NCI-H1417 treated with DMSO at 0.1 percent for 48 hours (cell line): Measurements from ENCODE around the gene RPL38.

Source experiments
- DNase-seq: peaks from one replicate; lab custom pipeline; 2025; lab: John Stamatoyannopoulos, UW

Gene RPL38

DNA sequence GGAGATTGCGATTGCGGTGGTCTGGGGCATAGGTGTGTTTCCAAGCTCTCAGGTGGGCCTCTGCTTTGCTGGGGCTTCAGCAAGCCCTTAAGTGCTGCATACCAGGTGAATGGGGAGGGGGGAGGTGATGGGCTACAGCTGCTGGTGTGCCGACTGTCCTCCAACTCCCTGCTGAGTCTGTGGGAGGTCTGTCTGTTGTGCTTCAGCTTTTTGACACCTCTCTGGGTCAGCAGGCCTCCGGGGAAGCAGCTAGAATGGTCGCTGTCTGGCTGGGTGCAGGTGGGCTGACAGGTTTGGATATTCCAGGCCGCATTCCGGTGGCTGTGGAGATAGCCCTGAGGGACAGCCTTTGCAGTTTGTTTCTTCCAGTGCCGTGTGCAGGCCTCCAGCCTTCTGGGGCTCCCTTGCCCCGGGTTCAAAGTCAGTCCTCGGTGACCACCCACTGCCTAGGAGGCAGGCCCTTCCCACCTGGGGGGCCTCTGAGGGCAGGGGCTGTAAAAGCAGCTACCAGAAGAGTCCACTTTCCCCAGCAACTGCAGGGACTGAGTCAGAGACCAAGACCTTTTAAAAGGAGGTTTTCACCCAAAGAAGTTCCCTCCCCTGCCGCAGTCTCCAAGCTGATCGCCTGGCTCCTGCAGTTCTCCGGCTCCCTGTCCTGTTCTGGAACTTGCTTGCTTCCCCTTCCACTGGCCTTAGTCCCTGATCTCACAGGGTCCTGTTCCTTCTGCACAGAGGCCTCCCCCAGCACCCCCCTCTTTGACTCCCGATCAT, 7.8 kb downstream of the RPL38 start:
- DNase-seq, result no peak

DNA sequence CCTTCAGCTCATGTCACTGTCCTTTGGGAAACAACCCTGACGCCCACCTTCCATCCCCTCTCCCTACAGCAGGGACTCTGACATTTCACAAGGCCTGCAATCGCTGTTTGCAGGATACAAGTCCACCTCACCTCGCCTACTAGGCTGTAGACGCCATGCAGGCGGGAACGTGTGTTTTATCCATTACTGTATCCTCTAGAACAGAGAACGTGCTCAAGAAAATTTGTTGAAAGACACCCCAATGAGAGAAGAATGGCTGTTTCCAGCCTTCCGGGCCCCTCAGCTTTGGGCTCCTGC, 8.4 kb downstream of the RPL38 start:
- no peak for DNase-seq

DNA sequence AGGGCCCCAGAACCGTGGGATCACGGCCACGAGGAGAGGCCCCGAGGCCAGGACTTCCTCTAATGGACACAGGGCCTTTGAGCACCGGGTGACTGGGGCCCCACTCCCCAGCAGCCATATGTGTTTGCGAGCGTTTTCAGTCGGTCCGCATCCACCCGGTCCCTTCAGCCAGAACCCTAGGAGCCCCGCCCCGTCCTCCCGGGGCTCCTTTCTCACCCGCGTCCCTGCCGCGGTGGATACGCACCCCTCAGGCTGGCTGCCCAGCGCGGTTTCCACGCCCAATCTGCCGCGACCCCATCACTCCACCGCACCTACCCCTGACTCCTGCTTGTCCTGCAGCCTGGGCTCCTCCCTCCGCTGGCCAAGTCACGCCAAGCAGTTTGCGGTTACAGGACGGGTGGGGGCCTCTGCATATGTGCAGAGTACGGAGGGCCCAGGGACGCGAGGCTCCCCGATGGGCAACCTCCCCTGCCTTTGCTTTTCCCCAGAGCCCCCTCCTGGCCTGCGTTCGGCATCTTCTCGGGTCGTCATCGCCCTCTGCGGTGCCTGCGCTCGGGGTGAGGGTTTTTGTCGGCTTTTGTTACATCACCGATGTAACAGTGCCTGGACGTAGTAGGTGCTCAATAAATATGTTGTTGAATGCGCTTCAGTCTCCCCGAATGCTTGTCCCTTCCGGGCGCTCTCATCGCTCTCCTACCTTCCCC, 8.9 kb downstream of the RPL38 start:
- DNase-seq, result no peak

DNA sequence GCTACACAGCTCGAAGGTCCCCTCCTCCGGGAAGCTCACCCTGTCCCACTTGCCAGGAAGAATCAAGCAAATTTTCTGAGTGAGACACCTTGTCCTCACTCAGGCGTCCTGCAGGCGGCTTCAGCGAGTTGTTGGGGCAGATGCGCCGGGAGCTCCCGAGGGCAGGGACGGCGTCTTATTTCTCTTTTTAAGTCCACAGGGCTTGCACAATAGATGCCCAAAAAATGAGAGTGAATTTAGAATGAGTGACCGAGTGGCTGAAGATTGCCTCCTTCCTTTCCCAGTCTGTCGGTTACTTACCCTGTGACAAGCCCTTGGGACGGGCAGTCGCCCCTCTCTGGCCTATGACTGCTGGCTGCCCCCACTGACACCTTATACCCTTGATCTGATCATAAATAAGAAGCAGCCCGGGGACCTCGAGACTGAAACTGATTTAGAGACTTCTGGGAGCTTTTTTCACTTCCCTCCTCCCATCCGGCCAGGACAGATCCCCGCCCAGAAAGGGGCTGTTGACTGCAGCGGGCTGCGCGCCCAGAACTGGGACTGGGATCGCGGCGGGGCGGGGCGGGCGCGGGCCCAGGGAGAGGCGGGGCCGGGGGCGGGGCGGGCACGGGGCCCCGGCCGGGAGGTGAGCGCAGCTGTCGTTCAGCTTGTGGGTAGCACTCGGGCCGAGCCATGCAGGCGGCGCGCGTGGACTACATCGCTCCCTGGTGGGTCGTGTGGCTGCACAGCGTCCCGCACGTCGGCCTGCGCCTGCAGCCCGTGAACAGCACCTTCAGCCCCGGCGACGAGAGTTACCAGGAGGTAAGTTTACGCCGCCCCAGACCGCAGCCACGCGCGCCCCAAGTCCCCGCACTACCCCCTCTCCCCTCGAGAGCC, 9.7 kb downstream of the RPL38 start, which contains the start of gene TTYH2:
Gene TTYH2, plus strand, starts transcription at position 659 of the 879 bp plus-strand sequence. Its CDS starts 17 bp downstream, at position 676.
- no peak for DNase-seq

DNA sequence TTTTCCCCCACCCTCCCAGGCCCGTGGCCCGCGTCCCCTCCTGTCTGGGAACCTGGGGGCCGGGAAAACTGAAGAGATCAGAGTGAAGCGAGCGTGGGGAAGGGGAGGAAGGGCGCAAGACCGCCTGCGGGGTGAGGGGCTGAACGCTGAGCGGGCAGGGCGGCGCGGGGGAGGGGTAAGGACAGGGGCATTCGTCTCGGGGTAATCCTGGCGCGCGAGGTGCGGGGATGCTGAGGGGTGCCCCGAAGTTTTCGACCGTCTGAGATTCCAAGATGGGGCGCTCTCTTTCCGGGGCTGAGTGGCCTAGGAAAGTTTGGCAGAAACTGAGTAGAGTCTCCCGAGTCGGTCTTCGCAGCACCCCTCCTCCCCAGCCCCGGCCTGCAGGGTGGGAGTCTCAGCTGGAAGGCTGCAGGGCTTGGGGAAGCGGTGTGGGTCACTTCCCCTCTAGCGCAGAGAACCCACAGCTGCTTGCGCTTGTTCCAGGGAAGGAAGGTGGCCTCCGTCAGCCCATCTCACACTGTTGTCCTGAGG, 10.4 kb downstream of the RPL38 start:
- DNase-seq, result no peak

DNA sequence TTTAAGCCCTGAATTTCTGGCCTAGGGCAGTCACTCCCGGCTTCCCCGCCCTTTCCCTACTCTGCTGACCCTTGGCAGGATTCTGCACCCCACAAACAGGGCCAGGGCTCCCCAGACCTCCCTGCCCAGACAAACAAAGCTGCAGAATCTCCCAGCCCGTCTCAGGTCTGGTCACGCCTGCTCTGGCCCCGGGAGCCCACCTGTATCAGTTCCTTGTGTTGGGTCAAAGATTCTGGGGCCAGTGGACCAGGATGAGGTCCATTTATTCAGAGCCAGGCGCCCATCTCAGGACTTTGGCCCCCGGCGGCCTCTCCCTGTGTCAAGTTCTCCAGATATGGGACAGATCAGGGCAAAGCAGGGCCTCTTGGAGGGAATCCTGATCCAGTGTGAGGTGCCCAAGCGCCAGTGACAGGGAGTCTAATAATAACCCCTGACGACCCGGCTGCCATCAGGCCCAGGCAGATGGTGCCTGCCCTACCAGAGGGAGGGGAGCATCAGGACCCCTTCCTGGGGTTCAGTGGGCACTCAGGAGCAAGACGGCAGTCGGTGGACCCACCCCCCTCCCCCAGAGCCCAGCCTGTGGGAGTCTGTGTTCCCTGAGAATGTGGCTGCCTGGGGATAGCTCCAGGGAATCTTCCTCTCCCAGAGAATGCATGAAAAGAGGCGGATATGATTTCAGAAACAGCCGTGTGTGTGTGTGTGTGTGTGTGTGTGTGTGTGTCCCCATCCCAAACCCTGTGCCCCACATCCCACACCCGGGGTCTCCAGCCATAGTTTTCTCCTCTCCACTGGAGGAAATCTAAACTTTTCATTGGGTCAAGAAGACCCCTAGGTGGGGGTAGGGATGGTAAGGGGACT, 11.2 kb downstream of the RPL38 start:
- no peak for DNase-seq

DNA sequence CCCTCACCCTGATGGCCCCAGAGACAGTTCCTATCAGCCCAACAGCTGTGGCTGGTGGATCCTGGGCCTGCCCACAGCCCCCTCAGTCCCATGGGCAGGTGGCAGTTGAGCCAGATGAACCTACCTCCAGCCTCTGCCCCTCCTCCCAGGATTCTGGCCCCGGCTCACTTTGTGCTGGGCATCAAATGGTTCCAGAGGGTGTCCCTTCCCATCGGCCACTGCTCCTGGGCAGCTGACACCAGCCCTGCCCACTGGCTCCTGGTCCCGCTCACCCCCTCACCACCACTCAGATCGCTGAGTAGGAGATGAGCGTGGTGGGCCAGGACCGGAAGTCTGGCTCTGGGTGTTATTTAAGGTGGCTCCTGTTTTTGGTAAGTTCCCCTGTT, 11.9 kb downstream of the RPL38 start:
- DNase-seq, result no peak

DNA sequence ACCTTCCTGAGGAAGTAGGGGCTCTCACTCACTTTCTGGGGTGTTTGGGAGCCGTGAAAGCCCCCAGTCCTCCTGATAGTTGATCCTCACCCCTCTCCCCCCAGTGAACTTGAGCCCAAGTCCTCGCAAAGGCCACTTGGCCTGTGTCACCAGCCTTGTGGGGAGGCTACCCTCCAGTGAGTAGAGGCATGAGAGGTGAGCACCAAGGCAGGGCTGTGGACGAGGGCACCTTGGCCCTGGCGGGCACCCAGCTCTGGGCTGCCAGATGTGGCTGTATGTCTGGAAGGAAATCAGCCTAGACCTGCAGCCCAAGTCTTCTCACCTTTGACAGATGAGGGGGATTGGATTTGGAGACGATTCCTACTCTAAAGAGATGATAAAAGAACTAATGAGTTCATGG, 13.0 kb downstream of the RPL38 start:
- DNase-seq, result no peak

DNA sequence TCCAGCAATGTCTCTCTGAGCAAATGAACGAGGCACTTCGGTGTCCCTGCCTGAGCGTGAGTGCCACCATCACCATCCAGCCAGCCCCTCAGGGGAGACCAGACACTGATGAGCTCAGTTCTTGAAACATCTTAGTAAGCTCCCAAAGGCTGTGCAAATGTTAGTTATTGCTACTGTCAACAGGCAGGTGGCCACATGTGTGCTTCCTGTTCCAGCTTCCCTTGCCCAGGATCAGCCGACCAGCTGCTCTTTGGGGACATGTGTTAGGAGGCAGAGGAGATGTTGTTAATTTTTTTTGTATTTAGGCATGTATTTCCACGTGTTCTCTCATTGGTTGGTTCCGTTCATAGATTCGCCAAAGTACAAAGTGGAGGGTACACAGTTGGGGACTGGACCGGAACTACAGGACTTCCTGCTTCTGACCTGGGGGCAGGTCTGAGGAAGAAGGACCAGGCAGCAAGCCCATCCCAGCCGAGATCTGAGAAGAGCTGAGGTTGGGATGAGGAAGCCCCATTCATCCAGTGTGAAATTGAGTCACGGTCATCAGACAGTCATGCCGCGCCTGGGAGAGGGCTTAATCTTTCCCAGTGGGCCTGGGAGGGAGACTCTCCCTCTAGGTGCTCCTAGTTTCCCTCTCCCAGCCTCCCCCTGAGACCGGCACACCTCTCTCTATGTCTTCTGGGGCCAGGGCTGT, 13.7 kb downstream of the RPL38 start:
- no peak for DNase-seq

DNA sequence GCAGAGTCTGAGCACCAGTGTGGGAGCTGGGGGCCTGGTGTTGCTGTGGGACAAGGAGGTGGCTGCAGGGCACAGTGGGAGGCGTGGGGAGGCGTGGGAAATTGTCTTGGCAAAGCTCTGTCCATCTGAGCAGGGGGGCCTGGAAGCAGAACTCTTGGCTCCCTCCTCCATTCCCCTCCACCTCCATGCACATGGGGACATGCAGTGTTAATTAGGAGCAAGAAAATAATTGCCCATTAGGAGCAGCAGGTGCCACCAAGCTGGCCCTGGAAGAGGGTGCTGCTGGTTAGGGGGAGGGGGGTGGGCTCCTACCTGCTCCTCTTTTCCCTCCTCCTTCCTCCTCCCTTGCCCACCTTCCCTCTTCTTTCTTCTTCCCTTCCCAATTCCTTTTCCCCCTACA, 14.4 kb downstream of the RPL38 start:
- DNase-seq, result no peak

DNA sequence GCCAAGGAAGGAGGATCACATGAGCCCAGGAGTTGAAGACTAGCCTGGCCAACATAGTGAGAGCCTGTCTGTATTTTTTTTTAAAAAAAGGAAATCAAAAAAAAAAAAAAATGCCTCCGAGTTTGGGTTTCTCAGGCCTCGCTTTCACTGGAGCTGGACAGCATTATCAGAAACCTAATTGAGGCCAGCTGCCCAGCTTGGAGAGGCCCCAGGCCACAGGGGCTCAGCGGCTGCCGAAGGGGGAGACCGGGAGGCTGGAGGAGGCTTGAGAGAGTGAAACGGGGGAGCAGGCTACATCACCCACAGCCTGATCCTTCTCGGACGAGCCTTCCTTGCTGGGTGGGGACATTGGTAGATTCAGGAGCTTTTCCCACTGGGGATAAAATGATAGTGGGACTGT, 15.0 kb downstream of the RPL38 start:
- no peak for DNase-seq

DNA sequence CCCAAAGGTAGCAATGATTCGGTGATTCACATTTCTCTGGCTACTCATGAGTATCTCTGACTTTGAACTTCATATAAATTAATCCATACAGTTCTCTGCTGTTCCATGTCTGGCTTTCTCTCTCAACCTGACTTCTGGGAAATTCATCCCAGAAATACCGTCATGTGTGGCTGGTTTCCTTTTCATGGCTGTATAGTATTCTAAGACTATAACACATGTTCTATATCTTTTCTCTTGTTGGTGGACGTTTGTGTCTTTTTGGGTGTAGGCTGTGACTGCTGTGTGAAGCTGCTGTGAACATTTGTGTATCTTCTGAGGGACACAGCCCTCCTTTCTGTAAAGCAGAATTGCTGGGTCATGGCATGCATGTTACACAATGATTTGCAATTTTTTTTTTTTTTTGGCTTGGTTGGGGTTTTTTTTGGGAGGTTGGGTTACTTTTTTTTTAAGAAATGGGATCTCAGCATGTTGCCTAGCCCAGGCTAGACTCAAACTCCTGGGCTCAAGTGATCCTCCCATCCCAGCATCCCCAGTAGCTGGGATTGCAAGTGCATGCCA, 16.2 kb downstream of the RPL38 start:
- DNase-seq, result no peak

DNA sequence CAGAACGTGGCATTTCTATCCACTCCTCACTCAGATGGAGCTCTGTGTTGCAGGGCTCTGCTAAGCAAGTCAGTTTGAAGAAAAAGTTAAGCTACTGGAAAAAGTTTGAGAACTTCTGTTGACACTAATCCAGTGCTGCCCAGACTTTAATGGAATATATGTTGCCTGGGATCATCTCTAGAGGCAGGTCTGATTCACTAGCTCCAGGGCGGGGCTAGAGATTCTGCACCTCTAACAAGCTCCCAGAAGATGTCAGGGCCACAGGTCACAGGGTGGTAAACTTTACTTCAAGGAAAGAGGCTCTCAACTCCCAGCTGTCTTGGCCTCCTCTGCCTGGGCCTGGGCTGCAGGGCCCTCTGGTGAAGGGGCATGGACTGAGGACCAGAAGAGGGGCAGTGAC, 16.7 kb downstream of the RPL38 start:
- no peak for DNase-seq

DNA sequence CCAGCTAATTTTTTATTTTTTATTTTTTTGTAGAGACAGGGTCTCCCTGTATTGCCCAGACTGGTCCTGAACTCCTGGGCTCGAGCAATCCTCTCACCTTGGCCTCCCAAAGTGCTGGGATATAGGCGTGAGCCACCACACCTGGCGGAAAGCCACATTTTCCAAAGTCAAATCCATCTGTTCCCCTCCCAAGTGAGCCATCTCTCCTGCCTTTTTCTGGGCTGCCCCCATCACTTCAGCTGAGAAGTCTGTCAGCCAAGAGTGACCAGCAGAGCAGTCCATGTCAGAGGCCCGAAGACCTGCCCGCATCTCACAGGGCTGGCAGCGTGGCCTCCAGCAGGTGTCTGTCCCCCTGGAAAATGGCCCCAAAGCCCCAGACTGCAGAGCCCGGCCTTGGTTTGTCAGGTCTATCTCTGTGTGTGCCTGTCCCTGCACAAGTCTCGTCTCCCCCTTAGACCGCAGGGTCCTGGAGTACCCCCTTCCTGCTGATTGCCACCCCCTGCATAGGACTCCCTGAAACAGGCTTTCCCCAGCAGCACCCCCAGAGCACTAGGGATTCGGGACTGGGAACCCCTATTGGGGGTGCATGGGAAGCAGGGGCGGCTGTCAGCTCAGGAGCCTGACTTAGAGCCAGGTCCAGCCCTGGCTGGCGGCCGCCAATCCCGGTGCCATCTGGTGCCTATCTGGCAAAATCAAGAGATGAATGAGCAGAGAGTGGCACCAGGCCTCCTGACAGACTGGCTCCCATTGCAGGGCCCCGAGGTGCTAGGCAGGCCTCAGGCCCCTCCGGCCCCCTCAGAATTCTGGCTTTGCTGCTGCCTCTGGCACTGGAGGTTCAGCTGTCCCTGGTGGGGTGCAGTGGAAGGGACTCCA, 17.7 kb downstream of the RPL38 start:
- DNase-seq, result no peak

DNA sequence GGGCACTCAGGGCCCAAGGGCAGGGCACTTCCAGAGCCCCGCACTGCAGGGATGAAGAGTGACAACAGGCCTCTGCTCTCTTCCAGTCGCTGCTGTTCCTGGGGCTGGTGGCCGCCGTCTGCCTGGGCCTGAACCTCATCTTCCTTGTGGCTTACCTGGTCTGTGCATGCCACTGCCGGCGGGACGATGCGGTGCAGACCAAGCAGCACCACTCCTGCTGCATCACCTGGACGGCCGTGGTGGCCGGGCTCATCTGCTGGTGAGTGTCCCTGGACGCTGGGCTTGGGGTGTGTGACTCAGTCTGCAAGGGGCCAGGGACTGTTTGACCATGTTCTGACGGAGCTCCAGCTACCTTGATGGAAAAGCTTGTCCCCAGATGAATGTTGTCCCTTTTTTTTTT, 18.9 kb downstream of the RPL38 start:
- DNase-seq, result no peak

DNA sequence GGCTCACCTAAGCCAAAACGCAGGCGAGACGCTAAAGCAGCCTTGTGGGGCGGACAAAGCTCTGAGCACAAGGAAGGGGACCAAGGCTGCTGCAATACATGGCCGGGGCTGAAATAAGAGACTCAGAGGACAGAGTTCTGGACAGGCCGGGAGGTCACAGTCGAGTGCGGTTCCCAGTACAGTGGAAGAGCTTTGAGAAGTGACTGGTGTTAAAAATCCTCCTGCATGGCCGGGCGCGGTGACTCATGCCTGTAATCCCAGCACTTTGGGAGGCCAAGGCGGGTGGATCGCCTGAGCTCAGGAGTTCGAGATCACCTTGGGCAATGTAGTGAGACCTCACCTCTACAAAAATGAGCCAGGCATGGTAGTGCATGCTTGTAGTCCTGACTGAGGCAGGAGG, 20.4 kb downstream of the RPL38 start:
- no peak for DNase-seq

DNA sequence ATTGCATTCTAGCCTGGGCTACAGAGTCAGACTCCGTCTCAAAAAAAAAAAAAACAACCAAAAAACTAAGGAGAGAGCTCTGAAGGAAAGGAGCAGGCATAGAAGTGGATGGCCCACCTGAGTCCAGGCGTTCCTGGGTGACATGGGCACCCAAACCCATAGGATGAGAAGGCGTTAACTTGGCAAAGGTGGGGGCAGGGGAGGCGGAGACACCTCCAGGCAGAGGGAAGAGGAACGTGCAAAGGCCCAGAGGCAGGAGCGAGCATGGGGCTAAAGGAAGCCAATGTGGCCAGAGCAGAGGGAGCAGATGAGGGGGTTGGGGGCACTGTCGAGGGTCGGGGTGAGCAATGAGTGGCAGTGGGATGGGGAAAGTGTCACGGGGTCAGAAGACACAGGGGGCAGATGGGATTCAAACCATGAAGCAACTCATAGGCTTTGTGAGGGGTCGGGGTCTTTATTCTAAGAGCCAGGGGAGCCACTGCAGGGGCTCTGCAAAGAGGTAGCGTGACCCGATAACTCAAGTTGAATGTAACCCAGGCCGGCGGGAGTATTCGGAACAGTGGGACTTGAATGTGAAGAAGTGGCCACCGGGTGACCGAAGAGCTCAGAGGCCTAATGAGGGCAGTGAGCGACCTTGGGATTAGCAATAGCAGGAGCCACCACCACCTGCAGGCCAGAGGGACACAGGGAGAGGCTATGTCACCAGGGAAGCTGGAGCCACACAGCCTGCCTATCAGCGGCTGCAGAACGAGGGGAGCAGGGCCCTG, 21.7 kb downstream of the RPL38 start:
- DNase-seq, result no peak

DNA sequence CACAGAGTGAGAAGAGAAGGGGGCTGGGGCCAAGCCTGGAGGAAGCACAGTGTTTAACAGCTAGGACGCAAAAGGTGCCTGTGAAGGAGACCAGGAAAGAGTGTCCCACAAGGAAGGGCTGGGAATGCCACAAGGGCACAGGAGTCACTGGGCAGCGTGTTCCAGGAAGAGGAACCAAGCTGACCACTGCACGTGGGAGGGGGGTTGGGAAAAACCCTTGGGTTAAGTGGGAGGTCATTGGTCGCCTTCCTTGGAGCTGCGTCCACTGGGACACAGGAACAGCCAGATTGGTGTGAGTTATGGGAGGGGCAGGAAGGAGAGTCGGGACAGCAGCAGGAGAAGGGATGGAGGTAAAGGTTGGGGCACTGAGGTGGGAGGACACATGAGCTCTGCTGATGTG, 22.8 kb downstream of the RPL38 start:
- DNase-seq, result no peak
